Skin of body (tissue), 2 donors: ENCODE results near the gene ZMYND15. TPM values are rescaled to one million over a fixed set of nuclear protein-coding genes. Genes with fewer than 3 reads are reported as not detected.

Experiments used
- DNase-seq: peaks from one replicate; lab custom pipeline; 2025; lab: John Stamatoyannopoulos, UW
- total RNA-seq: library from RNA; depleted of rRNA; stranded (reverse); fragments of >200 nt; gene quantifications from one replicate; pipeline ENCODE4 v1.2.3, GENCODE V29; 2014

The ZMYND15 gene
- total RNA-seq, 1 donor from 2014 or later, result 0.89 TPM

DNA sequence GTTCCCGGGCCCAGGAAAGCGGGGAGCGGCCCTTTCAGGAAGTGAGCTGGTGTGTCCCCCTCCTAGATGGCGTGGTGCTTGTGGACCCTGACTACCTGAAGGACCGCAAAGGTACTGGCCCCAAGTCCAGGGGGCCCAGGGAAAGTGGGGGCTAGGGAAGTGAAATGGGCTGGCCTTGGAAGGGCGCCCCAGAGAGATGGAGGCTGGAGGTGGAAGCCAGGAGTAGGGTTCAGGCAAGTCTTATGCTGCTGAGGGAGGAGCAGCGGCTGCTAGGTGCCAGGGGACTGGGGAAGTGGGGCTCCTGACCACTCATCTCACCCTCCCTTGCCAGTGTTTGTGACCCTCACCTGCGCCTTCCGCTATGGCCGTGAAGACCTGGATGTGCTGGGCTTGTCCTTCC is 23.6 kb upstream of the ZMYND15 start:
- DNase-seq, result no peak

DNA sequence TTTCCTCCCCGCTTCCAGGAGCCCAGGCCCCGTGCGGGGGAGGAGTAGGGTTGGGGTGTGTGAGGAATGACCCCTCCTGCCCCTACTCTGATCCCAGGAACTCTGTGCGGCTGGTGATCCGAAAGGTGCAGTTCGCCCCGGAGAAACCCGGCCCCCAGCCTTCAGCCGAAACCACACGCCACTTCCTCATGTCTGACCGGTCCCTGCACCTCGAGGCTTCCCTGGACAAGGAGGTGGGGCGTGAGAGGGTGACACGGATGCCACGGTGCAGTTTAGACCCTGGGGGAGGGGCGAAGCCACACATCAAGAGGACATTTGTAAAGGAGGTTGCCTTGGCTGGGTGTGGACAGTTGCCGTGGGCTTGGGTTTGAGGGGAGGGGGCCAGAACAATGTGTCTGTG is 21.8 kb upstream of the ZMYND15 start:
- DNase-seq, result no peak

DNA sequence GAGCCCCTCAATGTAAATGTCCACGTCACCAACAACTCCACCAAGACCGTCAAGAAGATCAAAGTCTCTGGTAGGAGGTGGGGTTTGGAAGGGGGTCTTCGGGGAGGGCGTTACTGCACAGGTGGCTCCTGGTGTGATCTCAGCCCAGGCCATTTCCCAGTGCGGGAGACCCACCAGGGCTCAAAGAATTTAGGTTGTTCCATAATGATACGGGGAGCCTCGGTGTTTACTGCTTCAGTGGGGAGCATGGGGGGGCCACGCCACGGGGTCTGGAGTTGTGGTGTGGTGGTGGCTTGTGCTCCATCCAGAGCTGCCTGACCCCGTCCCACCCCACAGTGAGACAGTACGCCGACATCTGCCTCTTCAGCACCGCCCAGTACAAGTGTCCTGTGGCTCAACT is 21.4 kb upstream of the ZMYND15 start:
- DNase-seq, result no peak

DNA sequence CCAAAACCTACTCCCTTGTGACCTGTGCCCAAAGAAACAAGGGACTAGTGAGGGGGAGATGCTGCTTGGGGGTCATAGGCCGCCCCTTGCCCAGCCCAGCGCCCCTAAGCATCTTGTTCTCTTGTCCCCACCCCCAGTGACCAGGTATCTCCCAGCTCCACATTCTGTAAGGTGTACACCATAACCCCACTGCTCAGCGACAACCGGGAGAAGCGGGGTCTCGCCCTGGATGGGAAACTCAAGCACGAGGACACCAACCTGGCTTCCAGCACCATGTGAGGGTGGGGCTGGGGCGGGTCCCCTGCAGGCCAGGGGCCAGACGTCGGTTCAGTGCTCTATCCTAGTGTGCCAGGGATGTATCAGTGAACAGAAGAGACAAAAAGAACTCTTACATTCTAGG is 20.5 kb upstream of the ZMYND15 start:
- DNase-seq, result no peak

DNA sequence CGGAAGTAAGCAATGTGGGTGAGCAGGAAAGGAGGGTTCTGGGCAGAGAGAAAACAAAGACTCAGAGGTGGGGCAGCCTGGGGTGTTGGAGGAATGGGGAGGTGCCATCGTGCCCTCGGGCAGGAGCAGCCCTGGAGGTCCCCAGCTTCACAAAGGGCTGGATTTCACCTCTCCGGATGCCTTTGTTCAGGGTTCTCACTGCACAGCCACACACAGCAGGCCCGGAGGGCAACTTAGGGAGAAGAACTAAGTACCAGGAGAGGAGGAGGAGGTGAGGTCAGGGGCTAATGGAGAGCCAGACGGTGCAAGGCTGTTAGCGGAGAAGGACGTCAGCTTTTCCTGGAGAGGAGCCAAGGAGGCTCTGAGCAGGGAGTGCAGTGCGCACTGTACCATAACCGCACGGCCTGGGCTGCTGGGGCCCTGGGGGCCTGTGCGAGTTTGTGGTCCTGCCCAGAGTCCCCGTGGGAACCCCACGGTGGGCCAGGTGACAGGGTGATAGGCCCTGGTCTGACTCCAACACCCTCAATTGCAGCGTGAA is 19.9 kb upstream of the ZMYND15 start:
- no peak for DNase-seq

DNA sequence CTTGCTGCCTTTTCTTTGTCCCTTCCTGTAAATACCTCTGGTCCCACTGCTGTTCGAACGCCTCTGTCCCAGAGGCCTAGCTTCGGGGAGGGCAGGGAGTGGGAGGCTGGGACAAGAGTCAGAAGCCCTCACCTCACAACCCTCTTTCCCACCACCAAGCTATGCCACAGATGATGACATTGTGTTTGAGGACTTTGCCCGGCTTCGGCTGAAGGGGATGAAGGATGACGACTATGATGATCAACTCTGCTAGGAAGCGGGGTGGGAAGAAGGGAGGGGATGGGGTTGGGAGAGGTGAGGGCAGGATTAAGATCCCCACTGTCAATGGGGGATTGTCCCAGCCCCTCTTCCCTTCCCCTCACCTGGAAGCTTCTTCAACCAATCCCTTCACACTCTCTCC is 18.8 kb upstream of the ZMYND15 start:
- DNase-seq, result no peak

DNA sequence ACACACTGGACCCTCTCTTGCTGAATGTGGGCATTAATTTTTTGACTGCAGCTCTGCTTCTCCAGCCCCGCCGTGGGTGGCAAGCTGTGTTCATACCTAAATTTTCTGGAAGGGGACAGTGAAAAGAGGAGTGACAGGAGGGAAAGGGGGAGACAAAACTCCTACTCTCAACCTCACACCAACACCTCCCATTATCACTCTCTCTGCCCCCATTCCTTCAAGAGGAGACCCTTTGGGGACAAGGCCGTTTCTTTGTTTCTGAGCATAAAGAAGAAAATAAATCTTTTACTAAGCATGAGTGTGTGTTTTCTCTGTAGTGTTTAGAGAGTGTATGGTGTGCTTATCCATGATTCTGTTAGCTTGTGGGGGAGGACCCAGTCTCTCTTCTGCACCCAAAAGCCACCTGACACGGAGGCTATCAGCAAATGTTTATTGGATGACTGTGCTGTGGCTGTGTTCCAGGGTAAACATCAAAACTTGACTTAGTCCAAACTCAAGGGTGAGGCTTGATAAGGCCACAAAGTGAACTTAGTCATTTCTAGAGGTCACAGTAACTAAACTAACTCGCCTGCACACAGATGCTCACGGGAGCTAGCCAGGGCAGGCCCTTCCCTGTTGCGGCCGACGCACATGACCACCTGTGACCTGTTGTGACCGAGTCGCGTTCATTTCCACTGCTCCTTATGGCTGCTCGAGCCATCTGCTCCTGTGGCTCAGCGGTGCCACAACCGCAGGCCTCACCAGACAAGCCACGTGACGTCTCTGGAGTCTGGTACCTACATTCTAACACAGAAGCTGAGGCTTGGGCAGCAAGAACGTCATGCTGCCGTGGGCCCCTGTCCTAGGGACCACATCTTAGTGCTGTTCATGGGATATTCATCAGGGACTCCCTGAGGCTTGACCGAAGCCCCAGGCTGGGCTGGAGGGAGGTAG is 18.2 kb upstream of the ZMYND15 start:
- DNase-seq, result no peak

DNA sequence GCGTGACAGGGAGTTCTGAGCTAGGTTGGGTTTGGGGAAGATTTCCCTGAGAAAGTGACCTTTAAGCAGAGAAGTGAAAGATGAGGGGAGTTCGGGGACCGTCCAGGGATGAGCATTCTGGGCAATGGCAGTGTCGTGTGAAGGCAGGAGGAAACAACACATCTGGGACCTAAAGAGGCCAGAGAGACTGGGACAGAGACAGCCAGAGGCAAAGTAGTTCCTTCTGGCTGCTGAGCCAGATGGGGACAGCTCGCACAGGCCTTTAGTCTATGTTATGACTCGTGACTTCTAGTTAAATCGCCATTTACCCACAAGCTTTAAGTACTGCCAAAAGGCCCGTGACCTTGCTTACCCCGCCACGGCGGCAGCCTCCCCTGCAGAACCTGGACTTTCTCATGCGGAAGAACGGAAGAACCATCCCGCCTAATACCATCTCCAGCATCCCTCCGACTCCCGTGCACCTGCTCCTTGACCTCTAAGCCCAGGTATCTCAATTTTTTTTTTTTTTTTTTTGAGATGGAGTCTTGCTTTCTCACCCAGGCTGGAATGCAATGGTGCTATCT is 16.9 kb upstream of the ZMYND15 start:
- DNase-seq, result no peak

DNA sequence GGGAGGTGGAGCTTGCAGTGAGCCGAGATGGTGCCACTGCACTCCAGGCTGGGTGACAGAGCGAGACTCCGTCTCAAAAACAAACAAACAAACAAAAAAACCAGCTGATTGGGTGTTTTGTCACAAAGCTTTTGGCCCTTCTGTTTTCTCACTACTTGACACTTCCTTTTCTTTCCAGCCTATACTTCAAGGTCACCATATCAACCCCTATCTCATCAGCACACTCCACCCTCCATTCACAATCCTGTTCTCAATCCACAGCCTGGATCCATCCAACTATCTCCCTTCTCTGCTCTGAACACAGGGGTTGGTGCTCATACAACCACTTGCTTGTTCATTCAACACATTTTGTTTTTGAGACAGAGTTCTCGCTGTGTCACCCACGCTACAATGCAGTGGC is 15.0 kb upstream of the ZMYND15 start:
- DNase-seq, result no peak

DNA sequence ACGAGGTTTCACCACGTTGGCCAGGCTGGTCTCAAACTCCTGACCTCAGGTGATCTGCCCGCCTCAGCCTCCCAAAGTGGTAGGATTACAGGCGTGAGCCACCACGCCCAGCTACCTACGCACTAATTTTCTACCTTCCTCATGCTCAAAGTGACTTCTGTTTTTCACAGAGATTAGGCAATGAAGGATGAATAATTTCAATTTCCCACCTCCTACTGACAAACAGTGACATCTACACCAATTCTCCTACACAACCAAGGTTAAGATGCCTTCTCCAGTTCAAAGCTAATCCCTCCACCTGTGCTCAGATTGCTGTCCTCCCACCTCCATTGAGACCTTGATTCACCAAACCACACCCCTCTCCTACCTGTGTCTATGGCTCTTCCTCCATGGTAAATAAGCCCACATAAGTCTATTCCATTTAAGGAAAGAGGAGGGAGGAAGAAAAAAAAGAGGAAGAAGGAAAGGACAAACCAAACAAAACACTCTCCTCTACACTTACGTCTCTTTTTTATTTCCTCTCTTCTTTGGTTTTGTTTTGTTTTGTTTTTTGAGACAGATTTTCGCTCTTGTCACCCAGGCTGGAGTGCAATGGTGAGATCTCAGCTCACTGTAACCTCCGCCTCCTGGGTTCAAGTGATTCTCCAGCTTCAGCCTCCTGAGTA is 13.9 kb upstream of the ZMYND15 start:
- DNase-seq, result no peak

DNA sequence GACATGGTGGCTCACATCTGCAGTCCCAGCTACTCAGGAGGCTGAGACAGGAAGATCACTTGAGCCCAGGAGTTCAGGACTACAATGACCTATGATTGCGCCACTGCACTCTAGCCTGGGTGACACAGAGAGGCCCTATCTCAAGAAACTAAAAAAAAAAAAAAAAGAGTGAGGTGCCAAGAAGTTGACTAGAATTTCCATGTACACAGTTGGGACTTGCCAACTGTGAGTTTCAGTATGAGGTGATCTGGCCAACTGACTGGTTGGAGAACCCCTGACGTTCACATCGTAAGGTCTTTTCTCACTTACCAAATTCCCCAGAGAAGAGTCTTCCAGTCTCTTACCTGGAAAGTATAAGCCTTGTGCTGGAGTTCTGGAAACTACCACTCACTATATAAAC is 11.5 kb upstream of the ZMYND15 start:
- DNase-seq, result no peak

DNA sequence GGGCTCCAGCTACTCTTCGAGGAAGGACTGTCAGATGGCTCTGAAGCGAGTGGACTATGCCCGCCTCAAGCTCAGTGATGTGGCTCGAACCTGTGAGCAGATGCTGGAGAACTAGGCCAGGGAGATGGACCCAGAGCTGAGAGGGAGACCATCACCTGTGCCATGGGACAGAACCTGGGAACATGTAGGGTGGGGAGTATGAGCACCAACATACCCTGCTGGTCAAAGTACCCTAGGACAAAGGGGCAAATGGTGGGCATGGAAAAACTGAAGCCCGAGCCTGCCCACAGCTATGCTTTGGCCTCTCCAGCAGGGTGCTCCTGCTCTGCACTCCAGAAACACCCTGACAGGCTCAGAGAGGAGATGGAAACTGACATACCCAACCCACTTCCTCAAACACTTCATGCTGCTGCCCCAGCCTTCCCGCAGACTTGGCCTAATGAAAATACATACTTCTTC is 6.5 kb upstream of the ZMYND15 start:
- DNase-seq, result no peak

DNA sequence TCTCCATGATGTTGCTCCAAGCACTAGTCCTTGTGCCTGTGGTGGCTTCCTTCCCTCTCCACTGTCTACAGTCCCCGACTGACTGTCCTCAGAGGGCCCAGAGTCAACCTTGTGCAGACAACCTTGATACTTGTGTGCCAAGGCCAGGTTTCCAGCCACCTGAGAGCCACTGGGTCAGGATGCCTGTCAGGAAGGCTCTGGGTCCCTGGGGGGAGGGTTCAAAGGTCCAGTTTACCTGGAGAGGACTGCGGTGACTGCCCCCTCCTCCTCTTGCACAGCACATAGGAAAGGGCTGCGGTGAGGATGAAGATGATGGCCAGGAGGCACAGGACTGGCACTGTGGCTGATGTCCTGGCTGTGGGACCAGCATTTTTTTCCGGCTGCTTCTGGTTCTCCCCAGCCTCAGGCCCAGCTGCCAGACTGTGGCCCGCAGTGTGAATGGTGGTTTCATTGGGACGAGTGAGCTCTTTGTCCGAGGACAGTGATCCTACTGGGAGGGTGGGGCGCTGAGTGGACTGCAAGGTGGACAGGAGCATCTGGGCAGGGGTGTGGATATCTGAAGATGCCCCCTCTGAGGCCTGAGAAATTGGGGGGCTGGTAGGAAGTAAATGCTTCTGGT is 4.7 kb upstream of the ZMYND15 start:
- no peak for DNase-seq

DNA sequence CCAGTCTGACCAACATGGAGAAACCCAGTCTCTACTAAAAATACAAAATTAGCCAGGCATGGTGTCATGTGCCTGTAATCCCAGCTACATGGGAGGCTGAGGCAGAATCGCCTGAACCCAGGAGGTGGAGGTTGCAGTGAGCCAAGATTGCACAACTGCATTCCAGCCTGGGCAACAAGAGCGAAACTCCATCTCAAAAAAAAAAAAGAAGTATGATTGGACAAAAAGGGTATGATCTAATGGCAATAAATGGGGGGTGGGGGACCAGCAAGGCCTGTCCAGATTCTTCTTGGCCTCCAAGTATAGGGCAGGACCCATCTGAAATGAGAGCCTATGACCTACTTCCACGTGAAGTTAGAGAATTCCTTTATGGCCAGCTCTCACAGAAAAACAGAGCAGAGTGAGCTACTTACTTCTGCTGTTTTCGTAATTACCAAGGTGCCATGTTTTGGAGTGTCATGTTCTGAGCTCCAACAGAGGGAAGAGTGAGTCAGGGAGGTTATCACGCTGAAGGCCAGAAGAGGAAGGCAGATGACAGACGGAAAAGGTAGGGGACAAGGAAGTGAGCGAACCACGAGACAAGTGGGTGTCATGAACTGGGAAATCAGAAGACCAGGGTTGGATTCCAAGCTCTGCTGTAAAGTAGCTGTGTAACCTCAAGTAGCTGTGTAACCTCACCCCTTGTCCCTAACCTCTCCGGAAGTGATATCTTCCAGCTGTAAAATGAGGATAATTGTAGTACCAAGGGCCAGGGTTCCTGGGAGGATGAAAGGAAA is 3.6 kb upstream of the ZMYND15 start:
- peak; percentile 20 for DNase-seq

DNA sequence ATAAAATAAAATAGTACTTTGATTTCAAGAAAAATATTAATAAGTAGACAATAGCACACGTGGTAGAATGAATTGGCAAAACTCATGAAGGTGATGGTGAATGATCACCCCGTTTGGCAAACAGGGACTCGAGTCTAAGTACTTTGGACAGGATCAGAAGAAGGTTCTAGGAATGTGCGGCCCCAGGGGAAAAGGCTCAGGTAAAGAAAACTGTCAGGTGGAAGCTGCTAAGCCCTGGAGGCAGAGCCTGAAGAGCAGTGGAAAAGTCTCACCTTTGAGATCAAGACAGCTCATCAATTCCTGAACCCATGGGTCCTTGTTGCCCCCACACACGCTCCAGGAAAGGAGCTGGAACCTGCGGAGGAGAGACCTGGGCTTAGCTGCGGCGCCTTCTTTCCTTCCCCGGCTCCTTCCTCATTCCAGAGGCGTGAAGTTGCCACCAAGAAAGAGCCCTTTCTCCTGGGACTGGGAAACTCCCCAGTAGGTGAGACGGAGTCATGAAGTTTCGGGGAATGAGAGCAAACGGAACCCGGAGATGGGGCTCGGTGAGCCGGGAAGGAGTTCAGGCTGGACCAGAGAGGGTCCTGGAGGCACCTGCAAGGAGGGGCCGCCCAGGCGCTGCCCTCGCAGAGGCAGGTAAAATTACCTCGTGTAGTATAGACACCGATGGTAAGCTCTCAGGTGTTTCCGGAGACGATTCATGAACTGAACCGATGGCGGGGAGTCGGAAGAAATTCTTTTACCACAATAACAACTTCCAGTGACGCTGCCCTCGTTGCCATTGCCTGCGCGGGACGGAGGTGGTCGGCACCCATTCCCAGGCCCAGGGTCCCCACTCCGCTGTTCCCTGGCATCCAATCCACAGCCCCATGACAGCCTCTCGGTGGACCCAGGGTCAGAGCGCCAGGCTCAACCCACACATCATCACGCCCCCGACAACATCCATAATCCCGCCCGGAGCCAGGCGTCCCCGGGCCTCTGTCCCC is 1.2 kb upstream of the ZMYND15 start:
- DNase-seq, result no peak

DNA sequence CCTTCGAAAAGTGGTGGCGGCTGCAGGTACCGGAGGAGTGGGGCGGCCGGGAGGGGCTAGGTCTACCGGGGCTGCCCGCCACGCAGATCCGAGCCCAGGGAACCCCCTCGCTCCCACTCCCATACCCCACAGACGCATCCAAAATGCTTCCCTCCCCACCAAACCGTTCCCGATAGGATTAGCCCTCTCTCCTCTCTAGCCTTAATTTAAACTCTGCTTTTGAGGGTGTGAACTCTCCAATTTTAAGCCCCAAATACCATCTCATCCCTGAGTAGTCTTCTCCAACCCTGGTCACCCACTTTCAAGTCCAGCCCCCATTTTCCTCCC is 355 bp downstream of the ZMYND15 start:
- DNase-seq, result no peak

DNA sequence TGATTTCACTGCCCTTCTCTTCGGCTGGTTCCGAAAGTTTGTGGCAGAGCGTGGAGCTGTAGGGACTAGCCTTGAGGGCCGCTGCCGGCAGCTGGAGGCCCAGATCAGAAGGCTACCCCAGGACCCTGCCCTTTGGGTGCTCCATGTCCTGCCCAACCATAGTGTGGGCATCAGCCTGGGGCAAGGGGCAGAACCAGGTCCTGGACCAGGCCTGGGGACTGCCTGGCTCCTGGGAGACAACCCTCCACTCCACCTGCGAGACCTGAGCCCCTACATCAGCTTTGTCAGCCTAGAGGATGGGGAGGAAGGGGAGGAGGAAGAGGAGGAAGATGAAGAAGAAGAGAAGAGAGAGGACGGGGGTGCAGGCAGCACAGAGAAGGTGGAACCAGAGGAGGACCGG is 951 bp downstream of the ZMYND15 start:
- no peak for DNase-seq

DNA sequence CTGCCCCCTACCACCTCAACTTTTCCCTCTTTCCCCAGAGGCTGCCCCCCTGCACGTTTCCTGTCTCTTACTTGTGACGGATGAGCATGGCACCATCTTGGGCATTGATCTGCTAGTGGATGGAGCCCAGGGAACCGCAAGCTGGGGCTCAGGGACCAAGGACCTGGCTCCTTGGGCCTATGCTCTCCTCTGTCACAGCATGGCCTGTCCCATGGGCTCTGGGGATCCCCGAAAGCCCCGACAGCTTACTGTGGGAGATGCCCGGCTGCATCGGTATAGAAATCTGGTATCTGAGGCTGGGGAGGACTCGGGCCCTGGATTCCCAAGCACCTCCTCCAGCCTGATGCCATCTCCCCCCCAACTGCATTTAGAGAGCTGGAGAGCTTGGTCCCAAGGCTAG is 1.9 kb downstream of the ZMYND15 start:
- no peak for DNase-seq

DNA sequence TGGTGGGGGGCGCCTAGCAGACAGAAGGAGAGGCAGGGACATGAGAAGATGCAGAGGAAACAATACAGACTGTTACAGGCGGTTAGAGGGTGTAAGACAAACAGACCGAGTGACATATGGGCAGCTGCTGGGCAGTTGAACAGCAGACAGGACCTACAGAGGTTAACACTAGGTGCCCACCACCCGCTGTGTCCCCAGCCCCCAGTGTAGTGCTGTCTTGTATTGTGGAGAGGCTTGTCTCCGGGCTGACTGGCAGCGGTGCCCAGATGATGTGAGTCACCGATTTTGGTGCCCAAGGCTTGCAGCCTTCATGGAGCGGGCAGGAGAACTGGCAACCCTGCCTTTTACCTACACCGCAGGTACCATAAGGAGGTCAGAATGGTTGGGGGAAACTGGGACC is 2.5 kb downstream of the ZMYND15 start:
- DNase-seq, result no peak

DNA sequence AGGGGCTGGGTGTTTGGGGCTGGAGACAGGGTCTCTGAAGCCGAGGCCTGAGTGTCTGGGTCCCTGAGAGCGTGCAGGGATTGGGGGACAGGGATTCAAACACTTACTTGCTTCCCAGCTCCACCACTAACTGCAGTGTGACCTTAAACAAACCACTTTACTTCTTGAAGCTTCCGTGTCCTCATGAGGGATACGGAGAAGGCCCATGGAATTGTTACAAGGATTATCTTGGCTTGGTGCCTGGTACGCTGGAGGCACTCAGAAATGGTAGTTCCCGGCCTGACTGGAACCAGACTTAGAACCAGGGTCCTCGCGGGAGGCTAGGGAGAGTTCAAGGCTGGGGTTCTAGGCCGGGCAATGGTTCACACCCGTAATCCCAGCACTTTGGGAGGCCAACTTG is 3.0 kb downstream of the ZMYND15 start:
- no peak for DNase-seq
